ENCODE results near the gene TMEM147.

The TMEM147 gene

DNA sequence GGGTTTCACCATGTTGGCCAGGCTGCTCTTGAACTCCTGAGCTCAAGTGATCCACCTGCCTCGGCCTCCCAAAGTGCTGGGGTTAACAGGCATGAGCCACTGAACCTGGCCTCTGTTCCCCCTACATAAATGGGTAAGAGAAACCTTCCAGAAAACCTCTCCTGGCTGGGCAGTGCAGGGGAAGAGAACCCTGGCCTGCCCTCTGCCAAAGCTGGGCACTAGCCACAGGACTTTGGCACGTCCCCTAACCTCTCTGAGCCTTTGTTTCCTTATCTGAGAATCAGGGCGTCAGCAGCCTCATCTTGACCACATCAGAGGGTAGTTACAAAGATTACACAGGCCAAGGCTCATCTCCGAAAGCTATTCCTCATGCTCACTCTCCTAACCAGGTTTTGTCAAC, 19.6 kb upstream of the TMEM147 start:
- Histone ChIP-seq H3K4me1 (ENCODE audit: control insufficient read depth in 1 of 2, insufficient read depth in 2 of 2, low read length in 2 of 2) (no peaks in the 10 kb centered on the region), H2AFZ (ENCODE audit: insufficient read depth, low read length, poor library complexity) (no peak overlapping the region), H3K4me2 (ENCODE audit: low read length) (no peak overlapping the region), H2BK12ac (ENCODE audit: low read length) (no peak overlapping the region), H3K4ac (ENCODE audit: low read depth, low read length) (no peak overlapping the region), H3K4me3 (ENCODE audit: low read depth, low read length) (no peak overlapping the region), H4K8ac (ENCODE audit: low read depth, low read length) (no peak overlapping the region), H3K79me1 (ENCODE audit: low read length) (no peaks in the 10 kb centered on the region), H3K18ac (ENCODE audit: low read length) (no peak overlapping the region), H3K14ac (ENCODE audit: low read length) (no peak overlapping the region), H4K12ac (ENCODE audit: low read depth, low read length) (no peak overlapping the region), H3K27ac (ENCODE audit: low read depth, low read length) (no peak overlapping the region), H3K27me3 (ENCODE audit: insufficient read depth, low read length) (no peaks in the 10 kb centered on the region), H3K36me3 (ENCODE audit: control insufficient read depth in 1 of 2, insufficient read depth in 2 of 2, low read length in 2 of 2) (no peaks in the 10 kb centered on the region), H2AK5ac (ENCODE audit: low read length) (no peak overlapping the region), H3K9me3 (ENCODE audit: insufficient read depth, low read depth, low read length) (peaks cover 2% of the 10 kb centered on the region), H2BK120ac (ENCODE audit: insufficient read depth, low read length, poor library complexity) (no peak overlapping the region), H3K9ac (ENCODE audit: low read length) (no peak overlapping the region), H3K23ac (ENCODE audit: low read length) (no peak overlapping the region), H3K79me2 (ENCODE audit: control insufficient read depth, insufficient read depth, low read length, poor library complexity) (no peaks in the 10 kb centered on the region), H4K91ac (ENCODE audit: low read depth, low read length) (no peak overlapping the region), H2BK5ac (ENCODE audit: low read depth, low read length, poor library complexity) (no peak overlapping the region)
- DNase-seq, result no peak
- WGBS (ENCODE audit: extremely low coverage, insufficient coverage, insufficient read length), result no CpG with 5 or more reads among the region's 4 CpGs

- Histone ChIP-seq H4K91ac (ENCODE audit: low read depth, low read length) (no peak within 1 kb of the TSS), H3K9ac (ENCODE audit: low read length) (no peak within 1 kb of the TSS), H4K12ac (ENCODE audit: low read depth, low read length) (no peak within 1 kb of the TSS), H2AFZ (ENCODE audit: insufficient read depth, low read length, poor library complexity) (no peak within 1 kb of the TSS), H2BK120ac (ENCODE audit: insufficient read depth, low read length, poor library complexity) (no peak within 1 kb of the TSS), H3K27ac (ENCODE audit: low read depth, low read length) (no peak within 1 kb of the TSS), H3K36me3 (ENCODE audit: control insufficient read depth in 1 of 2, insufficient read depth in 2 of 2, low read length in 2 of 2) (no peaks in the 10 kb centered on the region), H3K27me3 (ENCODE audit: insufficient read depth, low read length) (peaks cover under 1% of the 10 kb centered on the region), H3K79me2 (ENCODE audit: control insufficient read depth, insufficient read depth, low read length, poor library complexity) (no peaks in the 10 kb centered on the region), H3K14ac (ENCODE audit: low read length) (no peak within 1 kb of the TSS), H4K8ac (ENCODE audit: low read depth, low read length) (no peak within 1 kb of the TSS), H3K23ac (ENCODE audit: low read length) (no peak within 1 kb of the TSS), H3K4ac (ENCODE audit: low read depth, low read length) (no peak within 1 kb of the TSS), H2BK12ac (ENCODE audit: low read length) (no peak within 1 kb of the TSS), H2AK5ac (ENCODE audit: low read length) (no peak within 1 kb of the TSS), H3K18ac (ENCODE audit: low read length) (no peak within 1 kb of the TSS), H3K4me2 (ENCODE audit: low read length) (no peak within 1 kb of the TSS), H3K4me1 (ENCODE audit: control insufficient read depth in 1 of 2, insufficient read depth in 2 of 2, low read length in 2 of 2) (no peaks in the 10 kb centered on the region), H3K9me3 (ENCODE audit: insufficient read depth, low read depth, low read length) (peaks cover 4% of the 10 kb centered on the region), H3K79me1 (ENCODE audit: low read length) (no peaks in the 10 kb centered on the region), H3K4me3 (ENCODE audit: low read depth, low read length) (peak within 1 kb of the TSS; percentile 0), H2BK5ac (ENCODE audit: low read depth, low read length, poor library complexity) (no peak within 1 kb of the TSS)
- DNase-seq, result no peak
- no CpG with 5 or more reads among the region's 11 CpGs for WGBS (ENCODE audit: extremely low coverage, insufficient coverage, insufficient read length)
Measured at GRCh38 chr19:35528218-35529038, 17.0 kb upstream of the TMEM147 start, which contains the start of gene SBSN. Gene SBSN, minus strand, starts transcription at chr19:35528311. Its CDS starts 30 bp downstream, at chr19:35528281.

- Histone ChIP-seq H2AFZ (ENCODE audit: insufficient read depth, low read length, poor library complexity) (no peak overlapping the region), H2BK5ac (ENCODE audit: low read depth, low read length, poor library complexity) (no peak overlapping the region), H3K9ac (ENCODE audit: low read length) (no peak overlapping the region), H3K4me1 (ENCODE audit: control insufficient read depth in 1 of 2, insufficient read depth in 2 of 2, low read length in 2 of 2) (peaks cover 0 to 3% of the 10 kb centered on the region in 2 experiments), H4K91ac (ENCODE audit: low read depth, low read length) (no peak overlapping the region), H2BK120ac (ENCODE audit: insufficient read depth, low read length, poor library complexity) (no peak overlapping the region), H3K18ac (ENCODE audit: low read length) (no peak overlapping the region), H3K79me1 (ENCODE audit: low read length) (no peaks in the 10 kb centered on the region), H3K27ac (ENCODE audit: low read depth, low read length) (no peak overlapping the region), H3K23ac (ENCODE audit: low read length) (no peak overlapping the region), H3K27me3 (ENCODE audit: insufficient read depth, low read length) (peaks cover 2% of the 10 kb centered on the region), H2BK12ac (ENCODE audit: low read length) (no peak overlapping the region), H3K4me2 (ENCODE audit: low read length) (no peak overlapping the region), H3K4me3 (ENCODE audit: low read depth, low read length) (no peak overlapping the region), H3K79me2 (ENCODE audit: control insufficient read depth, insufficient read depth, low read length, poor library complexity) (no peaks in the 10 kb centered on the region), H4K12ac (ENCODE audit: low read depth, low read length) (no peak overlapping the region), H4K8ac (ENCODE audit: low read depth, low read length) (no peak overlapping the region), H3K14ac (ENCODE audit: low read length) (no peak overlapping the region), H2AK5ac (ENCODE audit: low read length) (no peak overlapping the region), H3K36me3 (ENCODE audit: control insufficient read depth in 1 of 2, insufficient read depth in 2 of 2, low read length in 2 of 2) (no peaks in the 10 kb centered on the region), H3K4ac (ENCODE audit: low read depth, low read length) (no peak overlapping the region), H3K9me3 (ENCODE audit: insufficient read depth, low read depth, low read length) (peaks cover 8% of the 10 kb centered on the region)
- no CpG with 5 or more reads among the region's 19 CpGs for WGBS (ENCODE audit: extremely low coverage, insufficient coverage, insufficient read length)
- no peak for DNase-seq
Measured at GRCh38 chr19:35529241-35530218, 15.9 kb upstream of the TMEM147 start.

DNA sequence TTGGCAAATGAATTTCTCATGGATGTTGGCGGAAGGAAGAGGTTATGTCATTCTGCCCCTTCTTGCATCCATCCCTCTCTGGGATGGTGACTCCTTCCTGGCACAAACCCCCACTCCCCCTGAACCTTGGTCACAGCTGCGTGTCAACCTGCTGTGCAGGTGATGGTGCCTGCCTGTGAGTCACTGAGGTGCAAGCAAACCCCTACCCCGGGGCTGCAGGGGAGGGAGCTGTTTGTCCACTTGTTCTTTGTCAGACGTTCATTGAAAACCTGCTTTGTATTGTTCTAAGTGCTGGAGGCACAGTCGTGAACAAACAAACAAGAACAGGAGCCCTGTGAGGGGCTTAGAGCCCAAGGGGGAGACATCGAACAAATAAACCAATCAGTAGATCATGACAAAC, 14.1 kb upstream of the TMEM147 start:
- Histone ChIP-seq H3K4me2 (ENCODE audit: low read length) (no peak overlapping the region), H2BK5ac (ENCODE audit: low read depth, low read length, poor library complexity) (no peak overlapping the region), H3K36me3 (ENCODE audit: control insufficient read depth in 1 of 2, insufficient read depth in 2 of 2, low read length in 2 of 2) (no peaks in the 10 kb centered on the region), H3K27ac (ENCODE audit: low read depth, low read length) (no peak overlapping the region), H3K4ac (ENCODE audit: low read depth, low read length) (no peak overlapping the region), H3K4me1 (ENCODE audit: control insufficient read depth in 1 of 2, insufficient read depth in 2 of 2, low read length in 2 of 2) (peaks cover 0 to 3% of the 10 kb centered on the region in 2 experiments), H3K9ac (ENCODE audit: low read length) (no peak overlapping the region), H3K79me2 (ENCODE audit: control insufficient read depth, insufficient read depth, low read length, poor library complexity) (no peaks in the 10 kb centered on the region), H4K91ac (ENCODE audit: low read depth, low read length) (no peak overlapping the region), H4K12ac (ENCODE audit: low read depth, low read length) (no peak overlapping the region), H3K9me3 (ENCODE audit: insufficient read depth, low read depth, low read length) (peaks cover 8% of the 10 kb centered on the region), H2AK5ac (ENCODE audit: low read length) (no peak overlapping the region), H3K14ac (ENCODE audit: low read length) (no peak overlapping the region), H3K18ac (ENCODE audit: low read length) (no peak overlapping the region), H2BK12ac (ENCODE audit: low read length) (no peak overlapping the region), H3K4me3 (ENCODE audit: low read depth, low read length) (no peak overlapping the region), H3K79me1 (ENCODE audit: low read length) (no peaks in the 10 kb centered on the region), H2AFZ (ENCODE audit: insufficient read depth, low read length, poor library complexity) (no peak overlapping the region), H3K23ac (ENCODE audit: low read length) (no peak overlapping the region), H4K8ac (ENCODE audit: low read depth, low read length) (no peak overlapping the region), H2BK120ac (ENCODE audit: insufficient read depth, low read length, poor library complexity) (no peak overlapping the region), H3K27me3 (ENCODE audit: insufficient read depth, low read length) (peaks cover 2% of the 10 kb centered on the region)
- DNase-seq, result no peak
- no CpG with 5 or more reads among the region's 6 CpGs for WGBS (ENCODE audit: extremely low coverage, insufficient coverage, insufficient read length)
